IMR-90 (cell line): ENCODE measurements around the gene FCRLA. TPM values are rescaled to one million over a fixed set of nuclear protein-coding genes. Genes with fewer than 3 reads are reported as not detected.
A peak's percentile ranks its signal among the peaks of the same experiment; 100 is the strongest.

ENCODE experiments used
- ATAC-seq: fragments of 200-7000 bp; cut with Tn5 transposase; 2 replicates; pipeline ENCODE4 v1.9.1; 2020; ENCODE audit warnings: low read depth, mild to moderate bottlenecking, moderate library complexity
- BruUV-seq: library from RNA; stranded (reverse); fragments of 400-500 nt; replicated peaks from 2 replicates; lab custom pipeline; 2021; lab: Mats Ljungman, UMichigan
- CTCF ChIA-PET: fragments of 300-600 bp; formaldehyde crosslinking; extraction: SDS; loops from one replicate; lab custom pipeline; 2021; ENCODE audit warnings: antibody characterized with exemption; lab: Yijun Ruan, JAX
- POLR2A ChIA-PET: fragments of 300-600 bp; sonication (Branson Sonifier 250); formaldehyde crosslinking; loops from one replicate; lab custom pipeline; 2022; ENCODE audit warnings: antibody characterized with exemption; ENCODE audit not compliant: unreplicated experiment; lab: Charles Lee
- DNase-seq: peaks from one replicate; pipeline ENCODE4 v3.0.0; 2013
- H2AFZ ChIP-seq: replicated peaks from 2 replicates; pipeline ENCODE3; 2013; ENCODE audit warnings: low read length, mild to moderate bottlenecking; ENCODE audit not compliant: poor library complexity
- H2AK5ac ChIP-seq: 2 replicates; pipeline ENCODE4 v1.6.1; 2013; ENCODE audit warnings: low read depth, low read length, inconsistent platforms
- H2AK9ac ChIP-seq: replicated peaks from 2 replicates; pipeline ENCODE3; 2013; ENCODE audit warnings: mild to moderate bottlenecking, low read depth, low read length, moderate library complexity; ENCODE audit not compliant: poor library complexity
- H2BK120ac ChIP-seq: 2 replicates; pipeline ENCODE4 v1.6.1; 2013; ENCODE audit warnings: low read depth, low read length, inconsistent platforms
- H2BK15ac ChIP-seq: 3 replicates; pipeline ENCODE4 v1.6.1; 2013; ENCODE audit warnings: low read depth, low read length, inconsistent platforms
- H2BK20ac ChIP-seq: 2 replicates; pipeline ENCODE4 v1.6.1; 2013; ENCODE audit warnings: low read depth, mild to moderate bottlenecking, inconsistent platforms, low read length, moderate library complexity
- H2BK5ac ChIP-seq: 2 replicates; pipeline ENCODE4 v1.6.1; 2013; ENCODE audit warnings: mild to moderate bottlenecking, low read depth, low read length, inconsistent platforms; ENCODE audit not compliant: poor library complexity, severe bottlenecking
- H3K14ac ChIP-seq: replicated peaks from 2 replicates; pipeline ENCODE4 v1.6.1; 2013; ENCODE audit warnings: low read depth, low read length, inconsistent platforms
- H3K18ac ChIP-seq: 2 replicates; pipeline ENCODE4 v1.6.1; 2013; ENCODE audit warnings: low read depth, low read length, control low read depth
- H3K23ac ChIP-seq: 2 replicates; pipeline ENCODE4 v1.6.1; 2013; ENCODE audit warnings: low read depth, low read length, inconsistent platforms
- H3K27ac ChIP-seq: 2 replicates; pipeline ENCODE4 v1.5.1; 2013; ENCODE audit warnings: mild to moderate bottlenecking, control low read depth, low read length; ENCODE audit not compliant: insufficient read depth
- H3K27me3 ChIP-seq: 2 replicates; pipeline ENCODE4 v1.6.1; 2013; ENCODE audit warnings: low read length; ENCODE audit not compliant: control insufficient read depth, insufficient read depth
- H3K36me3 ChIP-seq: 2 replicates; pipeline ENCODE4 v1.6.1; 2013; ENCODE audit warnings: low read length, mixed read lengths; ENCODE audit not compliant: control insufficient read depth, insufficient read depth
- H3K4ac ChIP-seq: 2 replicates; pipeline ENCODE4 v1.6.1; 2013; ENCODE audit warnings: low read depth, low read length, inconsistent platforms
- H3K4me1 ChIP-seq: 2 replicates; pipeline ENCODE4 v1.6.1; 2013; ENCODE audit warnings: low read length, mixed read lengths; ENCODE audit not compliant: control insufficient read depth, insufficient read depth
- H3K4me2 ChIP-seq: 2 replicates; pipeline ENCODE4 v1.6.1; 2013; ENCODE audit warnings: low read depth, mild to moderate bottlenecking, control low read depth, low read length, moderate library complexity
- H3K4me3 ChIP-seq: 2 replicates; pipeline ENCODE4 v1.5.1; 2013; ENCODE audit warnings: low read depth, mild to moderate bottlenecking, control low read depth, low read length, moderate library complexity; ENCODE audit not compliant: insufficient read depth
- H3K56ac ChIP-seq: 2 replicates; pipeline ENCODE4 v1.6.1; 2013; ENCODE audit warnings: low read length, inconsistent platforms; ENCODE audit not compliant: insufficient read depth; ENCODE audit errors: extremely low read depth
- H3K79me1 ChIP-seq, 2 experiments: 2 replicates each; pipeline ENCODE4 v1.6.1; 2013; ENCODE audit warnings: low read length in 2 of 2, inconsistent platforms in 1 of 2, low read depth in 1 of 2
- H3K9ac ChIP-seq: 2 replicates; pipeline ENCODE4 v1.6.1; 2013; ENCODE audit warnings: low read depth, low read length, control low read depth
- H3K9me1 ChIP-seq: 2 replicates; pipeline ENCODE4 v1.6.1; 2013; ENCODE audit warnings: low read length, inconsistent platforms; ENCODE audit not compliant: insufficient read depth
- H3K9me3 ChIP-seq: 2 replicates; pipeline ENCODE4 v1.6.1; 2013; ENCODE audit warnings: low read length; ENCODE audit not compliant: control insufficient read depth, insufficient read depth
- H4K20me1 ChIP-seq: 2 replicates; pipeline ENCODE4 v1.6.1; 2013; ENCODE audit warnings: low read length, inconsistent platforms; ENCODE audit not compliant: insufficient read depth
- H4K5ac ChIP-seq: 2 replicates; pipeline ENCODE4 v1.6.1; 2013; ENCODE audit warnings: mild to moderate bottlenecking, low read depth, low read length, control low read depth
- H4K8ac ChIP-seq, 2 experiments: 2 replicates each; pipeline ENCODE4 v1.6.1; 2013; ENCODE audit warnings: low read depth in 2 of 2, low read length in 2 of 2, control low read depth in 1 of 2, inconsistent platforms in 1 of 2
- H4K91ac ChIP-seq: 2 replicates; pipeline ENCODE4 v1.6.1; 2013; ENCODE audit warnings: low read depth, low read length, inconsistent platforms; ENCODE audit not compliant: insufficient read depth
- CEBPB ChIP-seq: IDR thresholded peaks from 2 replicates; pipeline ENCODE4 v1.6.1; 2012; ENCODE audit warnings: low read depth, low read length, improper control_type of control experiment
- CHD1 ChIP-seq: IDR thresholded peaks from 2 replicates; pipeline ENCODE4 v1.6.1; 2012; ENCODE audit warnings: low read depth, low read length, improper control_type of control experiment
- FOS ChIP-seq: fragments of 150-350 bp; IDR thresholded peaks from 2 replicates; pipeline ENCODE4 v1.6.1; 2016; ENCODE audit warnings: low read depth, low read length
- WGBS, 2 experiments: methylation state at CpG; one replicate each; pipeline versions ENCODE4 v1.1.5 to v1.1.7; 2013; ENCODE audit warnings: missing lambda C conversion rate in 2 of 2; ENCODE audit not compliant: insufficient read length in 1 of 2; ENCODE audit errors: extremely low coverage in 2 of 2; 5-methylcytosine and 5-hydroxymethylcytosine counted together
- dilution Hi-C: fragments of 300-500 bp; cut with HindIII; formaldehyde crosslinking; loops from one replicate; pipeline ENCODE4 v1.14.3; 2018; ENCODE audit warnings: low sequenced_read_pairs; ENCODE audit not compliant: unreplicated experiment
- in situ Hi-C: fragments of 300-500 bp; cut with MboI; formaldehyde crosslinking; loops from 3 replicates; pipeline ENCODE4 v1.14.3; 2019; ENCODE audit warnings: low sequenced_read_pairs, inconsistent platforms, mixed read lengths
- intact Hi-C: fragments of 100-400 bp; cut with micrococcal nuclease; formaldehyde crosslinking; loops from 2 replicates; pipeline ENCODE4 v1.10.0; 2022
- polyA plus RNA-seq, 3 experiments: library from polyadenylated mRNA; depleted of rRNA; stranded (reverse); fragments of >200 nt; gene quantifications; 2 replicates each; pipeline ENCODE4 v1.2.3, GENCODE V29; 2012; ENCODE audit warnings: low replicate concordance in 1 of 3
- total RNA-seq: library from RNA; depleted of rRNA; stranded (reverse); fragments of >200 nt; gene quantifications from 2 replicates; pipeline ENCODE4 v1.2.3, GENCODE V29; 2012

The FCRLA gene
- total and polyA plus RNA-seq, 2 of the 4 experiments (the other 2 are of a cell fraction), result 0.36 TPM

GRCh38 chr1:161736335-161736969 lies 29.4 kb downstream of the FCRLA start:
- intact Hi-C loops (loop anchor here (10.0 kb wide), 1 partner anchor 172 kb away; no protein-coding TSS in a partner anchor), in situ Hi-C loops (loop anchor here (10.0 to 25.0 kb wide), 2 partner anchors 99 to 192 kb away; partner anchors contain the start of genes FCGR3A and FCGR3B), dilution Hi-C loops (no loop called here)
- Histone ChIP-seq H3K36me3 (no peaks in the 10 kb centered on the region), H2BK120ac (peak overlapping the region; percentile 91), H3K18ac (peak overlapping the region; percentile 79; the same call in 1 of the 2 replicates), H3K9me1 (peaks cover 5% of the 10 kb centered on the region), H3K4me2 (peak overlapping the region; percentile 81), H3K23ac (peak overlapping the region; percentile 34; the same call in 1 of the 2 replicates), H2AK9ac (peak overlapping the region; percentile 25), H3K27ac (no peak overlapping the region), H3K79me1 (no peaks in the 10 kb centered on the region), H2BK5ac (peak overlapping the region; percentile 71), H3K56ac (no peak overlapping the region), H3K14ac (peak overlapping the region; percentile 95), H2BK20ac (peak overlapping the region; percentile 85), H3K9ac (no peak overlapping the region), H2AK5ac (peak overlapping the region; percentile 71; the same call in 1 of the 2 replicates), H3K27me3 (no peaks in the 10 kb centered on the region), H4K5ac (peak overlapping the region; percentile 49; the same call in 1 of the 2 replicates), H2BK15ac (peak overlapping the region; percentile 40; the same call in 2 of the 3 replicates), H4K91ac (no peak overlapping the region; the same call in 1 of the 2 replicates), H2AFZ (peak overlapping the region; percentile 74), H3K4me1 (peaks cover 5% of the 10 kb centered on the region), H4K8ac (peak overlapping the region; percentile 5 to 55; a peak in 2 of 4 replicates), H4K20me1 (no peaks in the 10 kb centered on the region), H3K9me3 (no peaks in the 10 kb centered on the region), H3K4ac (peak overlapping the region; percentile 89), H3K4me3 (no peak overlapping the region)
- no CpG with 5 or more reads among the region's 4 CpGs for WGBS, 2 experiments
- ChIA-PET CTCF (interaction anchor here (0.8 to 1.2 kb wide), 4 partner anchors 10 to 249 kb away, joined by 3 to 4 read pairs (median 3); partner anchors contain the start of gene DUSP12), POLR2A (no interaction called here)
- no TSS peak for BruUV-seq
- TF ChIP-seq CEBPB, result peak; percentile 26; the same call in 1 of the 2 replicates
- TF ChIP-seq CHD1, result no peak
- TF ChIP-seq FOS, result peak; percentile 59; the same call in 1 of the 2 replicates
- ATAC-seq (no peak), DNase-seq (peak; percentile 69)
